Thymus (tissue), 14 donors: ENCODE results near the gene CXCL17. TPM values are rescaled to one million over a fixed set of nuclear protein-coding genes. Genes with fewer than 3 reads are reported as not detected.
"Not testable (repeated sequence)": the region's sequence is repeated elsewhere in the genome, so short reads cannot be mapped to it uniquely, and the experiment has no call there.

Source experiments
- DNase-seq, 9 donors: peaks; one replicate each; pipeline ENCODE4 v3.0.0-alpha.2; 2013; ENCODE audit warnings: low spot score in 9 of 9, low read depth in 6 of 9, missing footprints in 1 of 9
- H3K27ac ChIP-seq, 2 donors: one replicate each; pipeline ENCODE4 v1.5.1; 2013; ENCODE audit warnings: control low read depth in 1 of 2, low read depth in 1 of 2, low read length in 1 of 2, mild to moderate bottlenecking in 1 of 2, moderate library complexity in 1 of 2
- H3K27me3 ChIP-seq, 2 donors: one replicate each; pipeline ENCODE4 v1.5.1; 2013; ENCODE audit warnings: low read length in 1 of 2; ENCODE audit not compliant: control insufficient read depth in 2 of 2, insufficient read depth in 1 of 2
- H3K36me3 ChIP-seq, 2 donors: one replicate each; pipeline ENCODE4 v1.5.1; 2013; ENCODE audit warnings: low read length in 1 of 2, mild to moderate bottlenecking in 1 of 2, moderate library complexity in 1 of 2; ENCODE audit not compliant: control insufficient read depth in 2 of 2, insufficient read depth in 2 of 2
- H3K4me1 ChIP-seq, 2 donors: one replicate each; pipeline ENCODE4 v1.5.1; 2013; ENCODE audit warnings: low read length in 2 of 2; ENCODE audit not compliant: control insufficient read depth in 2 of 2, insufficient read depth in 2 of 2
- H3K4me3 ChIP-seq, 2 donors: one replicate each; pipeline ENCODE4 v1.5.1; 2013; ENCODE audit warnings: low read length in 2 of 2, control low read depth in 1 of 2, mild to moderate bottlenecking in 1 of 2
- H3K9me3 ChIP-seq, 2 donors: one replicate each; pipeline ENCODE4 v1.5.1; 2013; ENCODE audit warnings: low read length in 1 of 2, mild to moderate bottlenecking in 1 of 2; ENCODE audit not compliant: control insufficient read depth in 2 of 2, insufficient read depth in 1 of 2
- WGBS: extraction: QIAGEN DNeasy Blood & Tissue Kit; methylation state at CpG from one replicate; pipeline ENCODE4 v1.1.7; 2013; 5-methylcytosine and 5-hydroxymethylcytosine counted together
- long read RNA-seq, 10 donors: transcript quantifications; one replicate each; lab custom pipeline, GENCODE V29; 2026
- polyA plus RNA-seq: library from polyadenylated mRNA; stranded (reverse); fragments of 200-250 nt; gene quantifications from one replicate; pipeline ENCODE4 v1.2.3, GENCODE V29; 2013
- total RNA-seq: library from RNA; stranded (reverse); fragments of 120-200 nt; gene quantifications from one replicate; pipeline ENCODE4 v1.2.4, GENCODE V29; 2013
- donor health status: healthy.

Gene CXCL17
- total RNA-seq = 0.14 TPM
- polyA plus RNA-seq = 8.4 TPM
- long read RNA-seq, donor 1 = 0 reads
- long read RNA-seq, donor 2 = 0 reads
- long read RNA-seq, donor 3 = 0 reads
- long read RNA-seq, donor 4 = 0 reads
- long read RNA-seq, donor 5 = 0 reads
- long read RNA-seq, donor 6 = 0 reads
- long read RNA-seq, donor 7 = 0 reads
- long read RNA-seq, donor 8 = 0 reads
- long read RNA-seq, donor 9 = 0 reads
- long read RNA-seq, donor 10 = 0 reads

- Histone ChIP-seq H3K36me3 (no peaks in the 10 kb centered on the region), H3K4me3 (no peak within 1 kb of the TSS), H3K27ac (no peak within 1 kb of the TSS), H3K27me3 (peaks cover 0 to 2% of the 10 kb centered on the region in 2 donors), H3K4me1 (no peaks in the 10 kb centered on the region), H3K9me3 (no peaks in the 10 kb centered on the region)
- no peak for DNase-seq
- WGBS = 98% methylated on average over 7 of the region's 7 CpGs
Measured at GRCh38 chr19:42442833-42443232, at the start of gene CXCL17. Gene CXCL17, minus strand, starts transcription at chr19:42442946. Its CDS starts 114 bp downstream, at chr19:42442832.

- no peak overlapping the region for H3K27ac ChIP-seq
- no peaks in the 10 kb centered on the region for H3K36me3 ChIP-seq
- H3K4me3 ChIP-seq = no peak overlapping the region
- WGBS = 97% methylated on average over 6 of the region's 6 CpGs
- DNase-seq = no peak
- no peaks in the 10 kb centered on the region for H3K9me3 ChIP-seq
- H3K27me3 ChIP-seq = no peaks in the 10 kb centered on the region
- H3K4me1 ChIP-seq = no peaks in the 10 kb centered on the region
Measured at GRCh38 chr19:42488783-42489521, 46.2 kb upstream of the CXCL17 start.

- no peak overlapping the region for H3K4me3 ChIP-seq
- H3K9me3 ChIP-seq = no peaks in the 10 kb centered on the region
- no peaks in the 10 kb centered on the region for H3K36me3 ChIP-seq
- WGBS = 98% methylated on average over 3 of the region's 3 CpGs
- H3K27me3 ChIP-seq = no peaks in the 10 kb centered on the region
- H3K27ac ChIP-seq = no peak overlapping the region
- DNase-seq = no peak
- H3K4me1 ChIP-seq = no peaks in the 10 kb centered on the region
Measured at GRCh38 chr19:42487798-42488178, 45.0 kb upstream of the CXCL17 start.

GRCh38 chr19:42487032-42487797 is 44.5 kb upstream of the CXCL17 start:
- no peak for DNase-seq
- H3K4me1 ChIP-seq = no peaks in the 10 kb centered on the region
- no peaks in the 10 kb centered on the region for H3K36me3 ChIP-seq
- 95% methylated on average over 3 of the region's 3 CpGs for WGBS
- H3K4me3 ChIP-seq = no peak overlapping the region
- H3K27ac ChIP-seq = no peak overlapping the region
- H3K9me3 ChIP-seq = no peaks in the 10 kb centered on the region
- H3K27me3 ChIP-seq = no peaks in the 10 kb centered on the region

- H3K36me3 ChIP-seq, H3K4me1 ChIP-seq, H3K27me3 ChIP-seq, H3K27ac ChIP-seq, H3K4me3 ChIP-seq, DNase-seq, H3K9me3 ChIP-seq: not testable (repeated sequence)
- WGBS = 92% methylated on average over 4 of the region's 4 CpGs
Measured at GRCh38 chr19:42485036-42485435, 42.3 kb upstream of the CXCL17 start.

- H3K9me3 ChIP-seq = no peaks in the 10 kb centered on the region
- H3K4me3 ChIP-seq = no peak overlapping the region
- no peaks in the 10 kb centered on the region for H3K4me1 ChIP-seq
- H3K27me3 ChIP-seq = no peaks in the 10 kb centered on the region
- H3K27ac ChIP-seq = no peak overlapping the region
- WGBS = 63% methylated on average over 7 of the region's 7 CpGs
- no peaks in the 10 kb centered on the region for H3K36me3 ChIP-seq
- DNase-seq = peak in 1 of 9 donors; percentile 13
Measured at GRCh38 chr19:42480335-42481095, 37.8 kb upstream of the CXCL17 start.

- Histone ChIP-seq H3K4me3 (no peak overlapping the region), H3K9me3 (no peaks in the 10 kb centered on the region)
- 94% methylated on average over 9 of the region's 9 CpGs for WGBS
Measured at GRCh38 chr19:42479736-42480135, 37.0 kb upstream of the CXCL17 start.

GRCh38 chr19:42478765-42479311 is 36.1 kb upstream of the CXCL17 start:
- WGBS = 97% methylated on average over 2 of the region's 2 CpGs

More at GRCh38 chr19:42479736-42480135, 37.0 kb upstream of the CXCL17 start:
- no peak for DNase-seq
- Histone ChIP-seq H3K36me3 (no peaks in the 10 kb centered on the region), H3K27me3 (no peaks in the 10 kb centered on the region), H3K27ac (no peak overlapping the region), H3K4me1 (no peaks in the 10 kb centered on the region)

More at GRCh38 chr19:42478765-42479311, 36.1 kb upstream of the CXCL17 start:
- no peaks in the 10 kb centered on the region for H3K36me3 ChIP-seq
- no peak overlapping the region for H3K4me3 ChIP-seq
- no peak overlapping the region for H3K27ac ChIP-seq
- no peaks in the 10 kb centered on the region for H3K27me3 ChIP-seq
- no peaks in the 10 kb centered on the region for H3K9me3 ChIP-seq
- no peaks in the 10 kb centered on the region for H3K4me1 ChIP-seq
- no peak for DNase-seq
